ENCODE results near the gene ZNHIT1.

Gene ZNHIT1

GRCh38 chr7:101172005-101172853 lies 45.7 kb upstream of the ZNHIT1 start:
- no peak for DNase-seq (ENCODE audit: extremely low read depth, low read depth)
- TF ChIP-seq, protein P1, sequence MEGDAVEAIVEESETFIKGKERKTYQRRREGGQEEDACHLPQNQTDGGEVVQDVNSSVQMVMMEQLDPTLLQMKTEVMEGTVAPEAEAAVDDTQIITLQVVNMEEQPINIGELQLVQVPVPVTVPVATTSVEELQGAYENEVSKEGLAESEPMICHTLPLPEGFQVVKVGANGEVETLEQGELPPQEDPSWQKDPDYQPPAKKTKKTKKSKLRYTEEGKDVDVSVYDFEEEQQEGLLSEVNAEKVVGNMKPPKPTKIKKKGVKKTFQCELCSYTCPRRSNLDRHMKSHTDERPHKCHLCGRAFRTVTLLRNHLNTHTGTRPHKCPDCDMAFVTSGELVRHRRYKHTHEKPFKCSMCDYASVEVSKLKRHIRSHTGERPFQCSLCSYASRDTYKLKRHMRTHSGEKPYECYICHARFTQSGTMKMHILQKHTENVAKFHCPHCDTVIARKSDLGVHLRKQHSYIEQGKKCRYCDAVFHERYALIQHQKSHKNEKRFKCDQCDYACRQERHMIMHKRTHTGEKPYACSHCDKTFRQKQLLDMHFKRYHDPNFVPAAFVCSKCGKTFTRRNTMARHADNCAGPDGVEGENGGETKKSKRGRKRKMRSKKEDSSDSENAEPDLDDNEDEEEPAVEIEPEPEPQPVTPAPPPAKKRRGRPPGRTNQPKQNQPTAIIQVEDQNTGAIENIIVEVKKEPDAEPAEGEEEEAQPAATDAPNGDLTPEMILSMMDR (IDR thresholded peaks at IDR 0.05; ENCODE audit: low read depth, low read length), result no peak; the same call in 1 of the 2 replicates

DNA sequence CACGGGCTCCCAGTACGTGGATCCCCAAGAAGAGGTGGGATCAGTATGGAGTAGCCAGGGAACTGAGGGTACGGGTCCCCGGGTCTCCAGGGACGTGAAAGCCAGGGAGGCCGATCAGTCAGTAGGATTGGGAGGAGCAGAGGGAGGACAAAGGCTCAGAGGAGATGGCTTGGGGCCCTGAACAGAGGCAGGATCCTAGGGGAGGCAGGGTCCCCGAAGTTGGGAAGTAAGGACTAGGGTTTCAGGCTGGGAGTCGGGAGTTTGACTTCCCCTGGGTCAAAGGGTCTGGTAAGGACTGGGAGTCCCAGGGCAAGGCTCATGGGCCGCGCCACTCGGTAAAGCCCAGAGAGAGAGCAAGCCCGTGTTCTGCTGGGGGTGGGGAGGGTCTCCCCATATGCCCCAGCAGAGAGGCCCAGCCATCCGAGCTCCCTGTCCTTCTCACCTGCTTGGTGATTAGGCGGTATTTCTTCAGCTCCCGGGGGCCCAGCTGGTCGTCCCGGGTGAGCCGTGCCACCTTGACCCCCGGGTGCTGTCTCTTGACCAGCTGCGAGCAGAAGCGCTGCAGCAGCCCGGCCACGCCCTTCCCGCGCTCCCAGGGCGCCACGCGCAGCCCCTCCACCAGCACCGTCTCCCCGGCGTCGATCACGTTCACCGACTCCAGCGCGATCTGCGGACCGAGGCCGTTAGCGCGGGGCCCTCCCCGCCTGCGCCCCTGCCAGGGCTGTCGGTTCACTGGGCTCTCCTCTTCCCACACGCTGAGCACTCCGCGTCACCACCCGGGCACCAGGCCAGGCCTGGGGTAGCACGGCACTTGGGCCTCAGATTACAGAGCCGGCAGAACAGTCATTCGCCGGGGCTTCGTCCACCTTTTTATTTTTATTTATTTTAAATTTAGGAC lies 44.9 kb upstream of the ZNHIT1 start:
- no peak for DNase-seq (ENCODE audit: extremely low read depth, low read depth)
- TF ChIP-seq, protein P1 (IDR thresholded peaks at IDR 0.05; ENCODE audit: low read depth, low read length), result no peak; the same call in 1 of the 2 replicates

DNA sequence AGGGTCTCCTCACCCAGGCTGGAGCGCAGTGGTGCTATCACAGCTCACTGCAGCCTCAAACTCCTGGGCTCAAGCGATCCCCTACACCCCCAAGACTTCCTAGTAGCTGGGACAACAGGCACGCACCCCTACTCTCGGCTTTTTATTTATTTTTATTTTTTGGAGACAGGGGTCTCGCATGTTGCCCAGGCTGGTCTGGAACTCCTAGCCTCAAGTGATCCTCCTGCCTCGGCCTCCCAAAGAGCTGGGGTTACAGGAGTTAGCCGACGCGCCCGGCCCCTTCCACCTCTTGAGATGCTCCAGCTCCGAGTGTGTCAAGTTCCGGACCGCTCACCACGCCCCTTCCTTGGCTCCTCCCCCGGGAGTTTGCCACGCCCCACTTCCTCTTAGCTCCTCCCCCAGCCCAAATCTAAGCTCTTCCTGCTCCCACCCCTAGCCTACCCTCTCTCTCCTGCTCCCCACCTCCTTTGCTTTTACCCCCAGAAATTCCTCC lies 44.2 kb upstream of the ZNHIT1 start:
- no peak for DNase-seq (ENCODE audit: extremely low read depth, low read depth)
- TF ChIP-seq, protein P1 (IDR thresholded peaks at IDR 0.05; ENCODE audit: low read depth, low read length), result no peak

DNA sequence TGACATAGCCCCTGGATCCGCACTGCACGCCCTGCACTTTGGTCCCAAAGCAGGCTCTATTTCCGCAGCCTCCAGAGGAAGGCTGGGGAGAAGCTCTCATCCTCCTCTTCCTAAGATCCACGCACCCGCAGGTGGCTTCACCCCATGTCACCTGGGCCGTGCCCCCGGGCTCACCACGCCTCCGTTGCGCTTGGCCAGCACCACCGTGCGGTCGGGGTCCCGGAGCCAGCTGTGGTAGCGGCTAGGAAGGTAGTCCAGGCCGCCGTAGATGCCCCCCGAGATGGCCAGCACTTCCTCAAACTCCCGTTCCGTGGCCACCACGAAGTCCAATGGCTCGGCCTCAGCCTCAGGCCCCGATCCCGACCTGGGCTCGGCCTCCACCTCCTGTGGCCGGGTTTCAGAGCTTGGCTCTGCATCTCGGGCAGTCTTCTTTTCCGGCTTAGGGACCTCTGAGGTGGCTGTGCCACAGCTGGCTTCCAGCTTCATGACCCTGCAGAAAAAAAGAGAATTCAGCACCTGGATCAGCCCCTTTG lies 43.6 kb upstream of the ZNHIT1 start:
- no peak for DNase-seq (ENCODE audit: extremely low read depth, low read depth)
- TF ChIP-seq, protein P1 (IDR thresholded peaks at IDR 0.05; ENCODE audit: low read depth, low read length), result no peak

DNA sequence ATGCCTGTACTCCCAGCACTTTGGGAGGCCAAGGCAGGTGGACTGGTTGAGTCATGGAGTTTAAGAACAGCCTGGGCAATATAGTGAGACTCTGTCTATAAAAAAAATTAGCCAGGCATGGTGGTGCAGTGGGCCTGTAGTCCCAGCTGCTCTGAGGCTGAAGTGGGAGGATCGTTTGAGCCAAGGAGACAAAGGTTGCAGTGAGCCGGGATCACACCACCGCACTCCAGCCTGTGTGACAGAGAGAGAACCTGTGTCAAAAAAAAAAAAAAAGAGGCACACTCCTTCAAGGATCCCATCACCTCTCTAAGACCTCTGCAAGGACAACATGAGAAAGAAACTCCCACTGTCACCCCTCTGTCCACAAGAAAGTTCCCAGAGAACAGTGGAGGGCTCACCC lies 42.3 kb upstream of the ZNHIT1 start:
- no peak for DNase-seq (ENCODE audit: extremely low read depth, low read depth)
- TF ChIP-seq, protein P1 (IDR thresholded peaks at IDR 0.05; ENCODE audit: low read depth, low read length), result no peak

GRCh38 chr7:101177644-101178043 lies 40.3 kb upstream of the ZNHIT1 start:
- DNase-seq (ENCODE audit: extremely low read depth, low read depth), result no peak
- TF ChIP-seq, protein P1 (IDR thresholded peaks at IDR 0.05; ENCODE audit: low read depth, low read length), result no peak
